Measurements from ENCODE around the gene WAS.

Gene WAS

DNA sequence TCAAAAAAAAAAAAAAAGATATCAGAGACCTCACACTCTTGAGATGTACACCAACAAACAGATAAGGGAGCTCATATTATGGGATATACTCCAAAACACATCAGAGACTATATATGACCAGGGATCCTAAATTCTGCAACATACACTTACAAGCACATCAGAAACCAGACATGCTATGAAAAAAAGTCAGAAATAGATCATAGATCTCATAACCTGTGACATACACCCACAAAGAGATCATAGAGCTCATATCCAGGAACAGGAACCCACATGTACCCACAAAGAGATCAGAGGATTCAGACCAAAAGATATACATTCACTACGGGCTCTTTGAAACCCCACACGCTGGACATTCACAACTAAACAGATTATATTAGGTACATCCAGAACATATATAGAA, 43.0 kb downstream of the WAS start:
- DNase-seq (ENCODE audit: low read depth) = no peak
- TF ChIP-seq, protein P1, sequence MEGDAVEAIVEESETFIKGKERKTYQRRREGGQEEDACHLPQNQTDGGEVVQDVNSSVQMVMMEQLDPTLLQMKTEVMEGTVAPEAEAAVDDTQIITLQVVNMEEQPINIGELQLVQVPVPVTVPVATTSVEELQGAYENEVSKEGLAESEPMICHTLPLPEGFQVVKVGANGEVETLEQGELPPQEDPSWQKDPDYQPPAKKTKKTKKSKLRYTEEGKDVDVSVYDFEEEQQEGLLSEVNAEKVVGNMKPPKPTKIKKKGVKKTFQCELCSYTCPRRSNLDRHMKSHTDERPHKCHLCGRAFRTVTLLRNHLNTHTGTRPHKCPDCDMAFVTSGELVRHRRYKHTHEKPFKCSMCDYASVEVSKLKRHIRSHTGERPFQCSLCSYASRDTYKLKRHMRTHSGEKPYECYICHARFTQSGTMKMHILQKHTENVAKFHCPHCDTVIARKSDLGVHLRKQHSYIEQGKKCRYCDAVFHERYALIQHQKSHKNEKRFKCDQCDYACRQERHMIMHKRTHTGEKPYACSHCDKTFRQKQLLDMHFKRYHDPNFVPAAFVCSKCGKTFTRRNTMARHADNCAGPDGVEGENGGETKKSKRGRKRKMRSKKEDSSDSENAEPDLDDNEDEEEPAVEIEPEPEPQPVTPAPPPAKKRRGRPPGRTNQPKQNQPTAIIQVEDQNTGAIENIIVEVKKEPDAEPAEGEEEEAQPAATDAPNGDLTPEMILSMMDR (IDR thresholded peaks at IDR 0.05; ENCODE audit: low read depth, low read length, missing control alignments) = no peak
- no peak overlapping the region for H3K4me3 ChIP-seq (ENCODE audit: low read depth, low read length)

DNA sequence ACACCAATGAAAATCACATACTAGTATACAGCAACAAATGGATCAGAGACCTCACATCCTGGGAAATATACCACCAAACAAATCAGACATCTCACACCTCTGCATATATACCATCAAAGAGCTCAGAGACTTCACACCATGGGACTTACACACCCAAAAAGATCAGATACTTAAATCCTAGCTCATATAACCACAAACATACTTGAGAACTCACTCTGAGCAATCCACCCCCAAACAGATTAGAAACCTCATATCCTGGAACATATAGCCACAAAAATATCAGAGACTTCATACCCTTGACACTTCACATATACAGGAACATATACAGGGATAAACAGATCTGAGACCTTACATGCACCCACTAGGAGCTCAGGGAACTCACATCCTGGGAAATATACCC, 45.1 kb downstream of the WAS start:
- no peak for DNase-seq (ENCODE audit: low read depth)
- no peak overlapping the region for H3K4me3 ChIP-seq (ENCODE audit: low read depth, low read length)
- TF ChIP-seq, protein P1 (IDR thresholded peaks at IDR 0.05; ENCODE audit: low read depth, low read length, missing control alignments) = no peak

DNA sequence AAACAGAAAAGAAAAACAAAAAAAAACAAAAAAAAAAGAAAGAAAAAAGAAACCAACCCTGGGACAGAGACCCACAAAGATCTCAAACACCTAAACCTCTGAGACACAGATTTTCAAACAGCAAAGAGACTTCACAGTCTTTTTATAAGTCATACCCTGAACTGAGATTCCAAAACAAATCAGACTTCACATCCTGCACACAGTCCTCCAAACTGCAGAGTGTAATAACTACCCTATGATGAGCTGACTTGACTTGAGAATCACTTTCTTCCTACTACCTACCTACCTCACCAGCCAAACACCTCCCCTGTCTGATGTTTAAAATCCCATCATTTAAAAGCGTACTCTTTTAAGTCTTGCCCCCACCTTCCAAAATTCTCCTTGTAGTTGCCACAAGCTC, 52.7 kb downstream of the WAS start:
- H3K4me3 ChIP-seq (ENCODE audit: low read depth, low read length) = no peak overlapping the region; the same call in 1 of the 2 replicates

DNA sequence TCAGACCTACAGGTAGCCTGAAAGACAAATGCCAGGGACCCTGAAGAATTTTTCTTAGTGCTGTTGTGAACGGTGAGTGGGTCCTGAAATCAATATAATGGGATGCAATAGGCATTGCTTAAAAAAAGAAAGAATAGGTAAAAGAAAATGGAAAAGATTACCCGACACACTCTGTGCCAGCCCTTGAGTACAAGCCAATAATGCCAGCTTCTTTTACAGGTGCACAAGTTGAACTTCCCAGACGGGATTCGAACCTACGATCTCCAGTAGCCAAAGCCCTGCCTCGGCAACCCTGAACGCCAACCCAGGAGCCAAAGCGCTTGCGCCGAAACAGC, 53.2 kb downstream of the WAS start:
- TF ChIP-seq, protein P1 (IDR thresholded peaks at IDR 0.05; ENCODE audit: low read depth, low read length, missing control alignments) = no peak
- no peak for DNase-seq (ENCODE audit: low read depth)
- peak overlapping the region; percentile 49; the same call in 1 of the 2 replicates for H3K4me3 ChIP-seq (ENCODE audit: low read depth, low read length)

More for the DNA sequence above, 52.7 kb downstream of the WAS start:
- TF ChIP-seq, protein P1 (IDR thresholded peaks at IDR 0.05; ENCODE audit: low read depth, low read length, missing control alignments) = no peak
- DNase-seq (ENCODE audit: low read depth) = no peak

DNA sequence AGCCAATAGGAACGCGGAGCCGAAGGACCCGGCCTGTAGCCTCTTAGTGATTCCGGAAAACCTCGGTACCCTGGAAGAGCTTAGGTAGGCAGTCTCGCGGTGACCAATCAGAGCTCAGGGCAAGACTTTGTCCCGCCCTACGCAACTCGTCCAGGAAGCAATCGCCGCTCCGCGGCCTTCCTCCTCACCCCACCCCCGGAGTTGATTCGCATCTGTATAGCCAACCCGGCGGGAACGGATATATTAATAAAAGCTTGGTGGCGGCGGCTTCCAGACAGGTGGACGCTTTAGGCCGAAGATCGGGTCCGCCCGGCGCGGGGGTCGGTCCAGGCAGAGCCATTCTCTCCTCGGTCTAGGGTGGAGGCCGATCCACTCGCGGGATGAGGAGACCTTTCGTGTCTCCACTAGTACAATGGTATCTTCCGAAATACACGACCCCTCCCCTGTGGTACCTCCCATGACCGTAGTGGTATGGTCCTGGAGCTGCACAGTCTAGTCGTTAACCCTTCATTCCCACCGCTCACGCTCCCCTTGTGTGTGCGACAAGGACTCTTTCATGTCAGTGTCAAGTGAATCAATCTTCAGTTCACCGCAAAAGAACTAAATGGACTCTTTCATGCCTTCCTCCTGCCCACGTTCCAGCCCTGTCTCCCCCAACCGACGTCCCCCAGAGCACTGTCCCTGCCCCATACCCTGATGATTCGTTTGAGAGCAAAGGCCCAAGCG, 53.8 kb downstream of the WAS start:
- H3K4me3 ChIP-seq (ENCODE audit: low read depth, low read length) = peak overlapping the region; percentile 81
- peak; percentile 95 for DNase-seq (ENCODE audit: low read depth)
- TF ChIP-seq, protein P1 (IDR thresholded peaks at IDR 0.05; ENCODE audit: low read depth, low read length, missing control alignments) = no peak

DNA sequence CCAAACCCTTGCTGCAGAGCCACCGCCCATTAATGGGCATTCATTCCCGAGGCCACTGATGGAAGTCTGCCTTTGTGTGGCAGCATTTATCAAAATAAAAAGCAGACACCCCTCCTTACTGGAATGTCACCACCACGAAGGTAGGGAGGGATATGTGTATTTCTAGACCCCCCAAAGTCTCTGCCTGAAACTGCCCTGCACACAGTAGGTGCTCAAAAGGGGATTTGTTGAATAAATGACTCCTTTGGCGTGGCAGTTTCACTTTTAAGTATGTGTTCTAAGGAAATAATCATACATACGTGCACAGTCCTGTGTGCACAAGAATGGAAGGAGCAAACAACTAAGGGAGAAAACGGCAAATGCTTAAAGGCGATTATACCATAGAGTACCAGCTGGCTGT, 54.3 kb downstream of the WAS start:
- TF ChIP-seq, protein P1 (IDR thresholded peaks at IDR 0.05; ENCODE audit: low read depth, low read length, missing control alignments) = no peak
- peak overlapping the region; percentile 81 for H3K4me3 ChIP-seq (ENCODE audit: low read depth, low read length)
- DNase-seq (ENCODE audit: low read depth) = no peak

Data from GM12864 (cell line).